WTC11 (cell line): ENCODE data around the gene CEP131. TPM values are rescaled to one million over a fixed set of nuclear protein-coding genes. Genes with fewer than 3 reads are reported as not detected.

Experiments used
- ATAC-seq: fragments of 200-7000 bp; cut with Tn5 transposase; 2 replicates; pipeline ENCODE4 v1.10.0; 2021; ENCODE audit warnings: mild to moderate bottlenecking, moderate library complexity
- CTCF ChIA-PET: fragments of 300-600 bp; sonication (Branson Sonifier 250); formaldehyde crosslinking; loops from one replicate; lab custom pipeline; 2021; ENCODE audit warnings: antibody characterized with exemption; lab: Charles Lee
- POLR2A ChIA-PET: fragments of 350-600 bp; sonication (Branson Sonifier 250); formaldehyde crosslinking; loops from one replicate; lab custom pipeline; 2021; ENCODE audit warnings: antibody characterized with exemption; lab: Charles Lee
- DNase-seq: peaks from one replicate; pipeline ENCODE4 v3.0.0; 2021; ENCODE audit warnings: low spot score
- H3K27ac Mint-ChIP-seq: 2 replicates; pipeline ENCODE4 v1.8.0; 2021; ENCODE audit warnings: mixed read lengths
- H3K27me3 Mint-ChIP-seq: 2 replicates; pipeline ENCODE4 v1.8.0; 2021; ENCODE audit warnings: low read depth, mild to moderate bottlenecking, moderate library complexity, mixed read lengths
- H3K36me3 Mint-ChIP-seq: 2 replicates; pipeline ENCODE4 v1.8.0; 2021; ENCODE audit warnings: mixed read lengths
- H3K4me1 Mint-ChIP-seq: 2 replicates; pipeline ENCODE4 v1.8.0; 2022; ENCODE audit warnings: mixed read lengths
- H3K4me3 Mint-ChIP-seq: 2 replicates; pipeline ENCODE4 v1.8.0; 2021; ENCODE audit warnings: mild to moderate bottlenecking, moderate library complexity, mixed read lengths
- H3K9me3 Mint-ChIP-seq: 2 replicates; pipeline ENCODE4 v1.8.0; 2021; ENCODE audit warnings: mixed read lengths
- AFF4 ChIP-seq: sonication (generic); formaldehyde crosslinking; IDR thresholded peaks from 2 replicates; pipeline ENCODE4 v1.8.1; 2023; ENCODE audit warnings: mild to moderate bottlenecking, missing genetic modification reagents, borderline replicate concordance
- CREB1 ChIP-seq: sonication (generic); formaldehyde crosslinking; IDR thresholded peaks from 2 replicates; pipeline ENCODE4 v1.8.0; 2023; ENCODE audit warnings: mild to moderate bottlenecking, missing genetic modification reagents
- EMX1 ChIP-seq: fragments of 250-450 bp; sonication (Bioruptor Pico); IDR thresholded peaks from 2 replicates; pipeline ENCODE4 v1.8.0; 2021; ENCODE audit warnings: mild to moderate bottlenecking
- ERG ChIP-seq: fragments of 250-450 bp; sonication (Bioruptor Pico); IDR thresholded peaks from 2 replicates; pipeline ENCODE4 v1.8.0; 2021; ENCODE audit warnings: mild to moderate bottlenecking
- ESRRA ChIP-seq: sonication (generic); formaldehyde crosslinking; IDR thresholded peaks from 2 replicates; pipeline ENCODE4 v1.8.1; 2022; ENCODE audit warnings: mild to moderate bottlenecking, missing genetic modification reagents, borderline replicate concordance
- FOXK1 ChIP-seq: sonication (generic); formaldehyde crosslinking; IDR thresholded peaks from 2 replicates; pipeline ENCODE4 v1.8.0; 2022; ENCODE audit warnings: mild to moderate bottlenecking, moderate library complexity, missing genetic modification reagents
- IRF1 ChIP-seq: sonication (generic); formaldehyde crosslinking; IDR thresholded peaks from 2 replicates; pipeline ENCODE4 v1.8.0; 2023; ENCODE audit warnings: missing genetic modification reagents
- IRF2 ChIP-seq: sonication (generic); formaldehyde crosslinking; IDR thresholded peaks from 2 replicates; pipeline ENCODE4 v1.8.0; 2022; ENCODE audit warnings: low read depth, missing genetic modification reagents, borderline replicate concordance
- NR3C1 ChIP-seq: sonication (generic); formaldehyde crosslinking; conservative IDR thresholded peaks from 2 replicates; pipeline ENCODE4 v1.8.1; 2023; ENCODE audit warnings: low read depth, mild to moderate bottlenecking, missing genetic modification reagents
- SMAD4 ChIP-seq: sonication (generic); formaldehyde crosslinking; IDR thresholded peaks from 2 replicates; pipeline ENCODE4 v1.8.0; 2022; ENCODE audit warnings: mild to moderate bottlenecking, missing genetic modification reagents
- SOX15 ChIP-seq: fragments of 250-450 bp; sonication (Bioruptor Pico); IDR thresholded peaks from 2 replicates; pipeline ENCODE4 v1.9.0; 2021; ENCODE audit warnings: mild to moderate bottlenecking
- ZNF121 ChIP-seq: sonication (generic); formaldehyde crosslinking; IDR thresholded peaks from 2 replicates; pipeline ENCODE4 v1.8.0; 2023; ENCODE audit warnings: missing genetic modification reagents
- ZNF138 ChIP-seq: sonication (generic); formaldehyde crosslinking; conservative IDR thresholded peaks from 2 replicates; pipeline ENCODE4 v1.8.1; 2022; ENCODE audit warnings: mild to moderate bottlenecking, moderate library complexity, missing genetic modification reagents
- ZNF219 ChIP-seq: sonication (generic); formaldehyde crosslinking; IDR thresholded peaks from 2 replicates; pipeline ENCODE4 v1.8.0; 2023; ENCODE audit warnings: missing genetic modification reagents, mild to moderate bottlenecking, borderline replicate concordance
- ZNF263 ChIP-seq: sonication (generic); formaldehyde crosslinking; IDR thresholded peaks from 2 replicates; pipeline ENCODE4 v1.8.1; 2022; ENCODE audit warnings: low read depth, mild to moderate bottlenecking, moderate library complexity, missing genetic modification reagents
- total RNA-seq: library from RNA; stranded (reverse); gene quantifications from 3 replicates; pipeline ENCODE4 v1.2.3, GENCODE V29; 2021
- TF ChIP-seq, protein P1 (sequence below): sonication (generic); formaldehyde crosslinking; IDR thresholded peaks from 2 replicates; pipeline ENCODE4 v1.8.1; 2023; ENCODE audit warnings: mild to moderate bottlenecking, missing genetic modification reagents, moderate library complexity
- TF ChIP-seq, protein P2 (sequence below): fragments of 250-450 bp; sonication (Bioruptor Pico); conservative IDR thresholded peaks from 2 replicates; pipeline ENCODE4 v1.9.0; 2021; ENCODE audit warnings: mild to moderate bottlenecking
- TF ChIP-seq, protein P3 (sequence below): sonication (generic); formaldehyde crosslinking; IDR thresholded peaks from 2 replicates; pipeline ENCODE4 v1.8.0; 2023; ENCODE audit warnings: missing genetic modification reagents, mild to moderate bottlenecking, borderline replicate concordance
- TF ChIP-seq, protein P4 (sequence below): fragments of 250-450 bp; sonication (Bioruptor Pico); IDR thresholded peaks from 2 replicates; pipeline ENCODE4 v2.1.2; 2022; ENCODE audit warnings: mild to moderate bottlenecking, moderate library complexity

Gene CEP131
- total RNA-seq, 1 experiment from 2014 or later = 35.2 TPM

- no peak for DNase-seq
- ATAC-seq = no peak
- ChIA-PET CTCF (no interaction called here), POLR2A (no interaction called here)
- Mint-ChIP-seq H3K9me3 (no peaks in the 10 kb centered on the region), H3K36me3 (peaks cover 20% of the 10 kb centered on the region), H3K27ac (no peak overlapping the region), H3K27me3 (no peaks in the 10 kb centered on the region)
- TF ChIP-seq CREB1 (CRISPR knock-in tag) = no peak
- TF ChIP-seq, protein P1, sequence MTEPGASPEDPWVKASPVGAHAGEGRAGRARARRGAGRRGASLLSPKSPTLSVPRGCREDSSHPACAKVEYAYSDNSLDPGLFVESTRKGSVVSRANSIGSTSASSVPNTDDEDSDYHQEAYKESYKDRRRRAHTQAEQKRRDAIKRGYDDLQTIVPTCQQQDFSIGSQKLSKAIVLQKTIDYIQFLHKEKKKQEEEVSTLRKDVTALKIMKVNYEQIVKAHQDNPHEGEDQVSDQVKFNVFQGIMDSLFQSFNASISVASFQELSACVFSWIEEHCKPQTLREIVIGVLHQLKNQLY (CRISPR knock-in tag) = no peak
- TF ChIP-seq, protein P2, sequence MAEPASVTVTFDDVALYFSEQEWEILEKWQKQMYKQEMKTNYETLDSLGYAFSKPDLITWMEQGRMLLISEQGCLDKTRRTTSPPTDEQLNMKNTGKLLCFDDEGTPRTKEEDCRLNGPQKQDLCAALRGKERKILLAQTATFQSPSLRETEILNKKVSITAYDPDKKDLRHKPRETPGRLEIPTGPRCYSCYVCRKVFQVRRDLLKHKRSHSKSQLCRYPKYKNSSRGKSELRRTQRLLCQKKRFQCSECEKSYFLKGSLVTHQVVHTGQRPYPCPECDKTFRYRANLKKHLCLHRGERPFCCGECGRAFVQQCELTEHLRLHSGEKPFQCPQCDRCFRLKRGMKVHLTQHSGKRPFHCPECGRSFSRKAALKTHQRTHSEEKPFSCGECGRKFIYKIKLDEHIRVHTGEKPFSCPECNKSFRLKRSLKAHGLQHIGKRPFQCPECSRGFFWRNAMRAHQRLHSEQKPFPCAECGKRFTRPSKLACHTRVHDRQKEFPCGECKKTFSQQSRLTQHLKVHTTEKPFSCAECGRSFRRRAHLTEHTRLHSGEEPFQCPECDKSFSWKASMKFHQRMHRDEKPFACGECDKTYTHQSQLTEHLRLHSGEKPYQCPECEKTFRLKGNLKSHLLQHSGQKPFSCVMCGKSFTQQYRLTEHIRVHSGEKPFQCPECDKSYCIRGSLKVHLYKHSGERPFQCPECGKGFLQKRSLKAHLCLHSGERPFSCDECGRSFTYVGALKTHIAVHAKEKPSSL (CRISPR knock-in tag) = no peak
- TF ChIP-seq FOXK1 = no peak
- TF ChIP-seq, protein P3, sequence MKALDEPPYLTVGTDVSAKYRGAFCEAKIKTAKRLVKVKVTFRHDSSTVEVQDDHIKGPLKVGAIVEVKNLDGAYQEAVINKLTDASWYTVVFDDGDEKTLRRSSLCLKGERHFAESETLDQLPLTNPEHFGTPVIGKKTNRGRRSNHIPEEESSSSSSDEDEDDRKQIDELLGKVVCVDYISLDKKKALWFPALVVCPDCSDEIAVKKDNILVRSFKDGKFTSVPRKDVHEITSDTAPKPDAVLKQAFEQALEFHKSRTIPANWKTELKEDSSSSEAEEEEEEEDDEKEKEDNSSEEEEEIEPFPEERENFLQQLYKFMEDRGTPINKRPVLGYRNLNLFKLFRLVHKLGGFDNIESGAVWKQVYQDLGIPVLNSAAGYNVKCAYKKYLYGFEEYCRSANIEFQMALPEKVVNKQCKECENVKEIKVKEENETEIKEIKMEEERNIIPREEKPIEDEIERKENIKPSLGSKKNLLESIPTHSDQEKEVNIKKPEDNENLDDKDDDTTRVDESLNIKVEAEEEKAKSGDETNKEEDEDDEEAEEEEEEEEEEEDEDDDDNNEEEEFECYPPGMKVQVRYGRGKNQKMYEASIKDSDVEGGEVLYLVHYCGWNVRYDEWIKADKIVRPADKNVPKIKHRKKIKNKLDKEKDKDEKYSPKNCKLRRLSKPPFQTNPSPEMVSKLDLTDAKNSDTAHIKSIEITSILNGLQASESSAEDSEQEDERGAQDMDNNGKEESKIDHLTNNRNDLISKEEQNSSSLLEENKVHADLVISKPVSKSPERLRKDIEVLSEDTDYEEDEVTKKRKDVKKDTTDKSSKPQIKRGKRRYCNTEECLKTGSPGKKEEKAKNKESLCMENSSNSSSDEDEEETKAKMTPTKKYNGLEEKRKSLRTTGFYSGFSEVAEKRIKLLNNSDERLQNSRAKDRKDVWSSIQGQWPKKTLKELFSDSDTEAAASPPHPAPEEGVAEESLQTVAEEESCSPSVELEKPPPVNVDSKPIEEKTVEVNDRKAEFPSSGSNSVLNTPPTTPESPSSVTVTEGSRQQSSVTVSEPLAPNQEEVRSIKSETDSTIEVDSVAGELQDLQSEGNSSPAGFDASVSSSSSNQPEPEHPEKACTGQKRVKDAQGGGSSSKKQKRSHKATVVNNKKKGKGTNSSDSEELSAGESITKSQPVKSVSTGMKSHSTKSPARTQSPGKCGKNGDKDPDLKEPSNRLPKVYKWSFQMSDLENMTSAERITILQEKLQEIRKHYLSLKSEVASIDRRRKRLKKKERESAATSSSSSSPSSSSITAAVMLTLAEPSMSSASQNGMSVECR (CRISPR knock-in tag) = no peak
- TF ChIP-seq ERG = no peak
- TF ChIP-seq, protein P4, sequence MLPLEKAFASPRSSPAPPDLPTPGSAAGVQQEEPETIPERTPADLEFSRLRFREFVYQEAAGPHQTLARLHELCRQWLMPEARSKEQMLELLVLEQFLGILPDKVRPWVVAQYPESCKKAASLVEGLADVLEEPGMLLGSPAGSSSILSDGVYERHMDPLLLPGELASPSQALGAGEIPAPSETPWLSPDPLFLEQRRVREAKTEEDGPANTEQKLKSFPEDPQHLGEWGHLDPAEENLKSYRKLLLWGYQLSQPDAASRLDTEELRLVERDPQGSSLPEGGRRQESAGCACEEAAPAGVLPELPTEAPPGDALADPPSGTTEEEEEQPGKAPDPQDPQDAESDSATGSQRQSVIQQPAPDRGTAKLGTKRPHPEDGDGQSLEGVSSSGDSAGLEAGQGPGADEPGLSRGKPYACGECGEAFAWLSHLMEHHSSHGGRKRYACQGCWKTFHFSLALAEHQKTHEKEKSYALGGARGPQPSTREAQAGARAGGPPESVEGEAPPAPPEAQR (CRISPR knock-in tag) = no peak
- TF ChIP-seq IRF2 (CRISPR knock-in tag) = no peak
- no peak for TF ChIP-seq ZNF121 (CRISPR knock-in tag)
- TF ChIP-seq ESRRA = no peak
- TF ChIP-seq NR3C1 (CRISPR knock-in tag) = no peak
- TF ChIP-seq SOX15 (CRISPR knock-in tag) = no peak
- no peak for TF ChIP-seq ZNF138 (CRISPR knock-in tag)
- no peak for TF ChIP-seq EMX1 (CRISPR knock-in tag)
- no peak for TF ChIP-seq SMAD4
- no peak for TF ChIP-seq AFF4 (CRISPR knock-in tag)
- TF ChIP-seq ZNF219 (CRISPR knock-in tag) = no peak
- no peak for TF ChIP-seq ZNF263 (CRISPR knock-in tag)
- no peak for TF ChIP-seq IRF1 (CRISPR knock-in tag)
- TF ChIP-seq, all 79 proteins: peak for 0
- no peaks in the 10 kb centered on the region for H3K4me1 Mint-ChIP-seq
- H3K4me3 Mint-ChIP-seq = no peak overlapping the region
Observed at GRCh38 chr17:81264640-81265039, 41.9 kb upstream of the CEP131 start.
